ENCODE results near the gene FLYWCH1.
"Not testable (repeated sequence)": the region's sequence is repeated elsewhere in the genome, so short reads cannot be mapped to it uniquely, and the experiment has no call there.

FLYWCH1 gene

GRCh38 chr16:2925951-2926649 lies 14.4 kb downstream of the FLYWCH1 start:
- H3K4me1 ChIP-seq, result peaks cover 0 to 21% (median 6%) of the 10 kb centered on the region in 4 donors
- no peak overlapping the region for H3K4me3 ChIP-seq
- TF ChIP-seq CTCF (IDR thresholded peaks at IDR 0.05), result no peak
- DNase-seq, result no peak
- no peak overlapping the region for H3K27ac ChIP-seq
- H3K27me3 ChIP-seq, result no peaks in the 10 kb centered on the region
- H3K9me3 ChIP-seq, result no peaks in the 10 kb centered on the region
- intact Hi-C loops (cut with DNase I; ENCODE audit: low total_unique reads), result no loop called here
- peaks cover 5 to 39% (median 21%) of the 10 kb centered on the region in 3 donors for H3K36me3 ChIP-seq

- no peaks in the 10 kb centered on the region for H3K9me3 ChIP-seq
- DNase-seq, result no peak
- H3K4me1 ChIP-seq, result peaks cover 0 to 21% (median 6%) of the 10 kb centered on the region in 4 donors
- H3K36me3 ChIP-seq, result peaks cover 5 to 40% (median 27%) of the 10 kb centered on the region in 3 donors
- no peak for TF ChIP-seq CTCF (IDR thresholded peaks at IDR 0.05)
- H3K27ac ChIP-seq, result no peak overlapping the region
- peak overlapping the region; percentile 18 to 32 for H3K4me3 ChIP-seq
- intact Hi-C loops (cut with DNase I; ENCODE audit: low total_unique reads), result no loop called here
- H3K27me3 ChIP-seq, result no peaks in the 10 kb centered on the region
Measured at GRCh38 chr16:2926650-2926999, 14.9 kb downstream of the FLYWCH1 start.

- peak overlapping the region; percentile 18 to 32 for H3K4me3 ChIP-seq
- peaks cover 5 to 38% (median 28%) of the 10 kb centered on the region in 3 donors for H3K36me3 ChIP-seq
- peak; percentile 89 to 91 for DNase-seq
- intact Hi-C loops (cut with DNase I; ENCODE audit: low total_unique reads), result no loop called here
- H3K27ac ChIP-seq, result no peak overlapping the region
- peak; percentile 92 to 94 for TF ChIP-seq CTCF (IDR thresholded peaks at IDR 0.05)
- no peaks in the 10 kb centered on the region for H3K9me3 ChIP-seq
- no peaks in the 10 kb centered on the region for H3K27me3 ChIP-seq
- H3K4me1 ChIP-seq, result peaks cover 0 to 21% (median 6%) of the 10 kb centered on the region in 4 donors
Measured at GRCh38 chr16:2927010-2927646, 15.4 kb downstream of the FLYWCH1 start.

GRCh38 chr16:2928151-2928550 lies 16.4 kb downstream of the FLYWCH1 start:
- H3K27ac ChIP-seq; H3K9me3 ChIP-seq; H3K27me3 ChIP-seq; intact Hi-C loops (cut with DNase I; ENCODE audit: low total_unique reads); DNase-seq; H3K4me3 ChIP-seq: not testable (repeated sequence)
- Histone ChIP-seq H3K4me1 (peaks cover 0 to 21% (median 6%) of the 10 kb centered on the region in 4 donors), H3K36me3 (peaks cover 9 to 36% (median 25%) of the 10 kb centered on the region in 3 donors)

GRCh38 chr16:2928796-2929195 lies 17.1 kb downstream of the FLYWCH1 start:
- no peaks in the 10 kb centered on the region for H3K27me3 ChIP-seq
- H3K36me3 ChIP-seq, result peaks cover 15 to 38% (median 32%) of the 10 kb centered on the region in 3 donors
- H3K4me3 ChIP-seq, result no peak overlapping the region
- intact Hi-C loops (cut with DNase I; ENCODE audit: low total_unique reads), result no loop called here
- no peak overlapping the region for H3K27ac ChIP-seq
- no peak for TF ChIP-seq CTCF (IDR thresholded peaks at IDR 0.05)
- H3K4me1 ChIP-seq, result peaks cover 0 to 21% (median 6%) of the 10 kb centered on the region in 4 donors
- no peak for DNase-seq
- H3K9me3 ChIP-seq, result no peaks in the 10 kb centered on the region

- Histone ChIP-seq H3K4me3 (no peak overlapping the region), H3K36me3 (peaks cover 24 to 47% (median 40%) of the 10 kb centered on the region in 3 donors), H3K27ac (no peak overlapping the region), H3K4me1 (peaks cover 0 to 18% (median 6%) of the 10 kb centered on the region in 4 donors), H3K27me3 (no peaks in the 10 kb centered on the region), H3K9me3 (no peaks in the 10 kb centered on the region)
- intact Hi-C loops (cut with DNase I; ENCODE audit: low total_unique reads), result no loop called here
- TF ChIP-seq CTCF (IDR thresholded peaks at IDR 0.05), result no peak
- no peak for DNase-seq
Measured at GRCh38 chr16:2929693-2930092, 18.0 kb downstream of the FLYWCH1 start.

Measured in tibial artery (tissue), 4 donors.